Adipocyte (in vitro differentiated cells): ENCODE measurements around the gene KRT79.
"Not testable (repeated sequence)": the region's sequence is repeated elsewhere in the genome, so short reads cannot be mapped to it uniquely, and the experiment has no call there.

Source experiments
- DNase-seq: peaks from one replicate; pipeline ENCODE4 v3.0.0-alpha.2; 2015; ENCODE audit warnings: low read depth
- H3K27me3 ChIP-seq: replicated peaks from 2 replicates; pipeline ENCODE4 v1.7.0; 2013; ENCODE audit warnings: mild to moderate bottlenecking, low read length, moderate library complexity; ENCODE audit not compliant: control insufficient read depth, insufficient read depth
- H3K36me3 ChIP-seq: 2 replicates; pipeline ENCODE4 v1.7.0; 2013; ENCODE audit warnings: low read length, mild to moderate bottlenecking, moderate library complexity; ENCODE audit not compliant: control insufficient read depth, insufficient read depth, severe bottlenecking
- H3K4me1 ChIP-seq: 2 replicates; pipeline ENCODE4 v1.7.0; 2013; ENCODE audit warnings: mild to moderate bottlenecking, low read length, moderate library complexity; ENCODE audit not compliant: control insufficient read depth, insufficient read depth
- H3K4me3 ChIP-seq: 2 replicates; pipeline ENCODE4 v1.7.0; 2013; ENCODE audit warnings: mild to moderate bottlenecking, low read length, moderate library complexity
- H3K9ac ChIP-seq: 2 replicates; pipeline ENCODE4 v1.7.0; 2013; ENCODE audit warnings: mild to moderate bottlenecking, low read length, moderate library complexity
- H3K9me3 ChIP-seq: 2 replicates; pipeline ENCODE4 v1.7.0; 2013; ENCODE audit warnings: mild to moderate bottlenecking, low read length, moderate library complexity; ENCODE audit not compliant: control insufficient read depth

Gene KRT79

GRCh38 chr12:52797529-52797894 lies 36.6 kb downstream of the KRT79 start:
- Histone ChIP-seq H3K36me3 (no peaks in the 10 kb centered on the region), H3K9ac (no peak overlapping the region), H3K4me1 (no peaks in the 10 kb centered on the region), H3K27me3 (peaks cover 4% of the 10 kb centered on the region), H3K9me3 (no peaks in the 10 kb centered on the region), H3K4me3 (no peak overlapping the region)
- no peak for DNase-seq

GRCh38 chr12:52796839-52797528 lies 37.1 kb downstream of the KRT79 start:
- no peak for DNase-seq
- no peaks in the 10 kb centered on the region for H3K4me1 ChIP-seq
- H3K27me3 ChIP-seq, result peaks cover 6% of the 10 kb centered on the region
- H3K9me3 ChIP-seq, result no peaks in the 10 kb centered on the region
- H3K4me3 ChIP-seq, result no peak overlapping the region
- H3K9ac ChIP-seq, result no peak overlapping the region
- no peaks in the 10 kb centered on the region for H3K36me3 ChIP-seq

GRCh38 chr12:52796429-52796794 lies 37.7 kb downstream of the KRT79 start:
- H3K4me3 ChIP-seq, result no peak overlapping the region
- no peaks in the 10 kb centered on the region for H3K9me3 ChIP-seq
- no peaks in the 10 kb centered on the region for H3K36me3 ChIP-seq
- no peak for DNase-seq
- H3K27me3 ChIP-seq, result peaks cover 10% of the 10 kb centered on the region
- no peaks in the 10 kb centered on the region for H3K4me1 ChIP-seq
- no peak overlapping the region for H3K9ac ChIP-seq

GRCh38 chr12:52795694-52796428 lies 38.2 kb downstream of the KRT79 start, which contains the start of gene KRT3:
Gene KRT3 (minus strand): TSS chr12:52796117. CDS start chr12:52796042, 75 bp downstream.
- Histone ChIP-seq H3K9ac (no peak within 1 kb of the TSS), H3K4me1 (no peaks in the 10 kb centered on the region), H3K36me3 (no peaks in the 10 kb centered on the region), H3K4me3 (no peak within 1 kb of the TSS), H3K9me3 (no peaks in the 10 kb centered on the region), H3K27me3 (peaks cover 16% of the 10 kb centered on the region)
- no peak for DNase-seq

GRCh38 chr12:52795332-52795674 lies 38.8 kb downstream of the KRT79 start:
- H3K27me3 ChIP-seq, result peaks cover 21% of the 10 kb centered on the region
- not testable (repeated sequence) for H3K9me3 ChIP-seq, DNase-seq, H3K36me3 ChIP-seq, H3K9ac ChIP-seq, H3K4me1 ChIP-seq, H3K4me3 ChIP-seq

GRCh38 chr12:52794479-52795331 lies 39.4 kb downstream of the KRT79 start:
- H3K36me3 ChIP-seq, result no peaks in the 10 kb centered on the region
- no peak overlapping the region for H3K4me3 ChIP-seq
- no peaks in the 10 kb centered on the region for H3K4me1 ChIP-seq
- H3K9ac ChIP-seq, result no peak overlapping the region
- peaks cover 24% of the 10 kb centered on the region for H3K27me3 ChIP-seq
- H3K9me3 ChIP-seq, result no peaks in the 10 kb centered on the region
- no peak for DNase-seq

GRCh38 chr12:52792185-52793029 lies 41.7 kb downstream of the KRT79 start:
- no peaks in the 10 kb centered on the region for H3K4me1 ChIP-seq
- DNase-seq, result no peak
- H3K27me3 ChIP-seq, result peaks cover 45% of the 10 kb centered on the region
- no peaks in the 10 kb centered on the region for H3K36me3 ChIP-seq
- no peak overlapping the region for H3K4me3 ChIP-seq
- H3K9me3 ChIP-seq, result no peaks in the 10 kb centered on the region
- H3K9ac ChIP-seq, result no peak overlapping the region

- H3K27me3 ChIP-seq, result peaks cover 53% of the 10 kb centered on the region
Measured at GRCh38 chr12:52791271-52792184, 42.6 kb downstream of the KRT79 start.

GRCh38 chr12:52790427-52791270 lies 43.5 kb downstream of the KRT79 start:
- no peak overlapping the region for H3K9ac ChIP-seq
- no peaks in the 10 kb centered on the region for H3K4me1 ChIP-seq
- H3K27me3 ChIP-seq, result peaks cover 55% of the 10 kb centered on the region
- peaks cover 1% of the 10 kb centered on the region for H3K9me3 ChIP-seq
- no peaks in the 10 kb centered on the region for H3K36me3 ChIP-seq
- no peak overlapping the region for H3K4me3 ChIP-seq
- DNase-seq, result no peak

More at GRCh38 chr12:52791271-52792184, 42.6 kb downstream of the KRT79 start:
- H3K9me3 ChIP-seq, result no peaks in the 10 kb centered on the region
- H3K36me3 ChIP-seq, result no peaks in the 10 kb centered on the region
- no peaks in the 10 kb centered on the region for H3K4me1 ChIP-seq
- H3K4me3 ChIP-seq, result no peak overlapping the region
- H3K9ac ChIP-seq, result no peak overlapping the region
- no peak for DNase-seq
